GM10248 (cell line): ENCODE data around the gene POFUT2.

Experiments
- CTCF ChIA-PET: fragments of 300-600 bp; sonication (Branson Sonifier 250); formaldehyde crosslinking; extraction: SDS; loops from one replicate; lab custom pipeline; 2021; ENCODE audit warnings: antibody characterized with exemption; lab: Yijun Ruan, JAX
- POLR2A ChIA-PET: fragments of 350-650 bp; sonication (Branson Sonifier 250); formaldehyde crosslinking; extraction: SDS; loops from one replicate; lab custom pipeline; 2020; ENCODE audit warnings: antibody characterized with exemption; lab: Yijun Ruan, JAX
- DNase-seq: peaks from one replicate; pipeline ENCODE4 v3.0.0; 2012; ENCODE audit errors: extremely low spot score
- CTCF ChIP-seq: IDR thresholded peaks from 2 replicates; pipeline ENCODE4 v1.5.1; 2012; ENCODE audit warnings: mild to moderate bottlenecking, low read depth; ENCODE audit errors: extremely low read depth, missing control alignments, control extremely low read depth

The POFUT2 gene

DNA sequence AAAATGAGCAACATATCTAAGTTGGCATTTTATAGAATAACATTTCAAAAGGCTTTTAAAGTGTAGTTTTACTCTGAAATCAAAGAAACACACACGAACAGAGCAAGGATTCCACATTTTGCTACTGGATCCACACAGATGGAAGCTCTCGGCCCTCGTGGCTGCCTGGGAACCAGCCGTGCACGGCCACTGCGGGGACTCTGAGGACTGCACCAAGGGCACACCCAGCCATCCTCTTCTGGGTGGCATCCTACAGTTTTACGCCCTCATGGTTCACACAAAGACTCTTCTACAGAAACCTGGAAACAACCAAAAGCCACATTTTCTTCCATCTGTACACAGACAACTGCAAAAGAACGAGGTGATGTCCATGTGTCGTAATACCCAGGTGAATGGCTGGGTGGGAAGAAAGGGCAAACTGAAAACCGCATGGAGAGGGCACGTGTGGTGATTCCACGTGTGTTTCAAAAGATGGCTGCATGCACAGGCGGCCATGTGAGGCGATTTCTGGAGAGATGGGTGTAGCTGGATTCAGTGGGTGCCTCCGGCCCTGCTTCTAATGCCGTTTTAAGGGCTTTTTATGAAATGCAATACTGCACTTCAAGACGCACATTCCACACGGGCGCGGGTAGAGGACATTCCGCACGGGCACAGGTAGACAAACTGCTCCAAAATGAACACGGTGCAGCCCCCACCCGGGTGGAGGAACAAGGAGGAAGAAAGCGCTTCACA, 8.1 kb downstream of the POFUT2 start:
- DNase-seq, result no peak
- TF ChIP-seq CTCF, result no peak
- ChIA-PET POLR2A (no interaction called here), CTCF (no interaction called here)

DNA sequence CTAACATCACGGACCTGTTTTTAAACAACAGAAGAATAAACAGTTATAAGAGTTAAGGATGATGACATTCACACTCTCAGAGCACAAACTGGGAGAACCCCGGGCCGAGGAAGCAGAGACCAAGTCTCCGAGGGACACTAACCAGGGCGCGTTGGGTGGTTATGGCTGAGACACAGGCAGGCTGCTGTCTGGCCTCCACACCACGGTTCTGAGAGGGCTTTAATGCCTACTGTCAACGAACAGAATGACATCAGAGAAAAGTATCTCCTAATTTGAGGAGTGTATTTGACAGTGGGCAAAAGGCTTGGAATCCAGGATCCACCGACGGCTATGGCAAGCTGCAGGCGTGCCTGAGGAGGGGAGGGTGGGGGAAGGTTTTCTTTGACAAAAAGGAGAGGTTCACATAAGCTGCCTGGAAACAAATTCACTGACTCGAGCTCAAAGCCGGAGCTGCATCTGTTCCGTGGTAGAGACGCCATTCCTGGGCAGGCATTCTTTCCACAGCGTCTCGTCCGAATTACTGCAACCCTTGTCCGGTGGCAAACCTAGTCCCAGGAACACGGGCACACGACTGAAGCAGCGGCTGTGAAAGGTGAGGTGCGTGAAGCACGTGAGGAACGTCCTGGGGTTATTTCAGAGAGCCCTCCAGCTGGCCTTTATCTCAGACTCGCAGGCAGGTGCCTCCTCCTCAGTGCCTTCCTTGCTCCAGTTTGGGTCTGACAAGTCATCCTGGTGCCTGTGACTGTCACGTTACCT, 9.4 kb downstream of the POFUT2 start:
- no peak for TF ChIP-seq CTCF
- no peak for DNase-seq
- ChIA-PET CTCF (interaction anchor here (0.9 to 1.2 kb wide), 2 partner anchors 16 to 150 kb away, joined by 3 read pairs; no protein-coding TSS in a partner anchor), POLR2A (no interaction called here)

DNA sequence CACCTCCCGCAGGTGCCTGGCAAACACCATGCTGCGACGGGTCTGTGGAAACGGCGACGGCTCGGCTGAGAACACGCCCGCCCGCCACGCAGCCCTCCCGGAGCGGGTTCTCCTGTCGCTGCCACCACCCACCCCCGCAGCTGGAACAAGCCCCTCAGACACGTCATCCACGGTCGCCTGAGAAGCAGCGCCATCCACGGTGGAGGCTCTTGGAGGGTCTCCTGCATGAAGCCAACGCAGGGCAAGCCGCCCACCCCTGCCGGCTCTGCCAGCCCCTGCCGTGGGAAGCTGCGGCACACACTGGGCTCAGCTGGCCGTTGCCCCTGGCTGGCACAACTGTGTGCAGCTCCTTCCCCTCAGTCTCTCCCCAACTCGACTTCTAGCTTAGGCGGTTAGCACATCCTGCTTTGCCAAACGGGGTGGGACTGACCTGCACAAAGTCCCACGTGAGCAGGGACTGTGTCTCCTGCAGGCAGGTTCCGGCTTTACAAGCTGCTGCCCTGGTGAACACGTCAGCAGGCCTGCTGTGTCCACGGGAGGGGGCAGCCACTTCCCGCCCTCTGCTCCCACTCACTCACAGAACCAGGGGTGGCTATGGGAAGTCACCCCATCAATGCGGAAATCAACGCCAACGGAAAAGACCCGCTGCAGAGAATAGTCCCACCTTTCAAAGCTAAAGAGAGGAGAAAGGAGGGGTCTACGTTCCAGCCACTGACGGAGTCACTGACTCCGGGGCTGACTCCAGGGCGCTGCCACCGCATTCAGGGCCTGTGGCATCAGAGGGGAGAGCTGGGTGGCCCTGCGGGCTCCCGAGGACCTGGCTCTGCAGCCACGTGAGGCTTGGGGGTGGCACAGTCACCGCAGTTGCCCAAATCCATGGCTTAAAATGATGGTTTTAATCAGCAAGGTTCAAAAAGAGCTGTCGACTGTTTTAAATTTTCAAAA, 10.3 kb downstream of the POFUT2 start:
- ChIA-PET POLR2A (no interaction called here), CTCF (interaction anchor here (0.9 to 1.2 kb wide), 3 partner anchors 15 to 149 kb away, joined by 3 read pairs; no protein-coding TSS in a partner anchor)
- no peak for DNase-seq
- TF ChIP-seq CTCF, result no peak

- TF ChIP-seq CTCF, result no peak
- no peak for DNase-seq
- POLR2A ChIA-PET, result no interaction called here
- CTCF ChIA-PET, result interaction anchor here (1.0 kb wide), 1 partner anchor 16 kb away, joined by 3 read pairs; no protein-coding TSS in a partner anchor
Observed at GRCh38 chr21:45276596-45276995, 11.1 kb downstream of the POFUT2 start.

- DNase-seq, result no peak
- CTCF ChIA-PET, result interaction anchor here (0.9 to 1.3 kb wide), 2 partner anchors 17 to 134 kb away, joined by 3 to 4 read pairs; partner anchors contain the start of gene POFUT2
- POLR2A ChIA-PET, result no interaction called here
Observed at GRCh38 chr21:45270306-45270821, 17.3 kb downstream of the POFUT2 start.

More at GRCh38 chr21:45270306-45270821, 17.3 kb downstream of the POFUT2 start:
- TF ChIP-seq CTCF, result no peak
